Measurements from ENCODE around the gene ZNRD2.

DNA sequence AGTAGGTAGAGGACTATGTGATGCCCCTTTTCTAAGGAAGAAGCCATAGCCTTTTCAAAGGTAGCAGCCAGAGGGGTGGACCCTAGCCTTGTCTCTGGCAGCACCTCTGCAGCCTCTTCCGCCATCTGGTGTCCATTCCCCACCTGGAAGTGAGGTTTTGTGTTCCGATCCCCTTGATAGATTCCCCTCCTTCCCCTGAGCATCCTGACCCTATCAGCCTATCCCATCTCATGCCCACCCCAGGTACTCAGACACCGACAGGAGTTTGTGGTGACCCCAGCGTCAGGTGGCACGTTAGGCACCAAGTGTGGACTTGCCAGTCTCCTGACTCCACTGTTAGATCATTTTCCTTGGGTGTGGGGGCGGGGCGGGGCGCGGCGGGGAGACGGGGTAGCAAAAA, 1.7 kb downstream of the ZNRD2 start:
- TF ChIP-seq EZH2 (IDR thresholded peaks at IDR 0.05; ENCODE audit: borderline replicate concordance) (no peak), EZH2phosphoT487 (IDR thresholded peaks at IDR 0.05; ENCODE audit: low read depth, severe bottlenecking, unreplicated experiment) (no peak)
- TF ChIP-seq, protein P1, sequence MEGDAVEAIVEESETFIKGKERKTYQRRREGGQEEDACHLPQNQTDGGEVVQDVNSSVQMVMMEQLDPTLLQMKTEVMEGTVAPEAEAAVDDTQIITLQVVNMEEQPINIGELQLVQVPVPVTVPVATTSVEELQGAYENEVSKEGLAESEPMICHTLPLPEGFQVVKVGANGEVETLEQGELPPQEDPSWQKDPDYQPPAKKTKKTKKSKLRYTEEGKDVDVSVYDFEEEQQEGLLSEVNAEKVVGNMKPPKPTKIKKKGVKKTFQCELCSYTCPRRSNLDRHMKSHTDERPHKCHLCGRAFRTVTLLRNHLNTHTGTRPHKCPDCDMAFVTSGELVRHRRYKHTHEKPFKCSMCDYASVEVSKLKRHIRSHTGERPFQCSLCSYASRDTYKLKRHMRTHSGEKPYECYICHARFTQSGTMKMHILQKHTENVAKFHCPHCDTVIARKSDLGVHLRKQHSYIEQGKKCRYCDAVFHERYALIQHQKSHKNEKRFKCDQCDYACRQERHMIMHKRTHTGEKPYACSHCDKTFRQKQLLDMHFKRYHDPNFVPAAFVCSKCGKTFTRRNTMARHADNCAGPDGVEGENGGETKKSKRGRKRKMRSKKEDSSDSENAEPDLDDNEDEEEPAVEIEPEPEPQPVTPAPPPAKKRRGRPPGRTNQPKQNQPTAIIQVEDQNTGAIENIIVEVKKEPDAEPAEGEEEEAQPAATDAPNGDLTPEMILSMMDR (IDR thresholded peaks at IDR 0.05; ENCODE audit: poor library complexity): peak; percentile 44
